SK-N-SH (cell line): ENCODE measurements around the gene TRIM44. TPM values are rescaled to one million over a fixed set of nuclear protein-coding genes. Genes with fewer than 3 reads are reported as not detected.

Experiments
- CTCF ChIA-PET: fragments of 300-600, 350-600 bp; formaldehyde crosslinking; extraction: SDS; loops from one replicate; lab custom pipeline; 2021; lab: Yijun Ruan, JAX
- POLR2A ChIA-PET: fragments of 350-600 bp; sonication (Branson Sonifier 250); formaldehyde crosslinking; extraction: SDS; loops from one replicate; lab custom pipeline; 2020; ENCODE audit warnings: antibody characterized with exemption, inconsistent platforms; lab: Yijun Ruan, JAX
- DNase-seq: peaks from one replicate; pipeline ENCODE4 v3.0.0; 2012
- H2AFZ ChIP-seq: fragments of 200-600 bp; sonication (generic); 2 replicates; pipeline ENCODE4 v1.8.1; 2016; ENCODE audit warnings: antibody characterized with exemption, mild to moderate bottlenecking, low read depth
- H3F3A ChIP-seq: fragments of 200-600 bp; sonication (generic); replicated peaks from 2 replicates; pipeline ENCODE3; 2016; ENCODE audit warnings: antibody characterized with exemption, mild to moderate bottlenecking; ENCODE audit not compliant: insufficient read depth
- H3K27ac ChIP-seq, 2 experiments: fragments of 200-500 bp in 1 of 2; fragments of 200-600 bp in 1 of 2; sonication (Bioruptor generic) in 1 of 2; sonication (generic), shearing (Covaris generic) in 1 of 2; 2 replicates each; pipeline versions ENCODE4 v1.5.1 to v1.6.1; 2014 to 2016; ENCODE audit warnings: low read depth in 2 of 2, inconsistent platforms in 1 of 2, low read length in 1 of 2, mild to moderate bottlenecking in 1 of 2, mixed read lengths in 1 of 2
- H3K27me3 ChIP-seq: fragments of 200-600 bp; sonication (generic), shearing (Covaris generic); 2 replicates; pipeline ENCODE4 v1.6.1; 2016; ENCODE audit warnings: mixed run types; ENCODE audit not compliant: insufficient read depth
- H3K36me3 ChIP-seq, 2 experiments: fragments of 200-500 bp in 1 of 2; fragments of 200-600 bp in 1 of 2; sonication (Bioruptor generic) in 1 of 2; sonication (generic) in 1 of 2; replicated peaks in 1 of 2; 2 replicates each; pipeline versions ENCODE3 to v1.5.1; 2014 to 2016; ENCODE audit warnings: low read length in 1 of 2, mild to moderate bottlenecking in 1 of 2; ENCODE audit not compliant: insufficient read depth in 2 of 2, control insufficient read depth in 1 of 2
- H3K4me1 ChIP-seq, 2 experiments: fragments of 200-500 bp in 1 of 2; fragments of 200-600 bp in 1 of 2; sonication (Bioruptor generic) in 1 of 2; sonication (generic), shearing (Covaris generic) in 1 of 2; 2 replicates each; pipeline versions ENCODE4 v1.5.1 to v1.6.1; 2014 to 2016; ENCODE audit warnings: low read depth in 1 of 2, low read length in 1 of 2, mixed run types in 1 of 2; ENCODE audit not compliant: insufficient read depth in 2 of 2, control insufficient read depth in 1 of 2
- H3K4me2 ChIP-seq: fragments of 200-600 bp; sonication (generic), shearing (Covaris generic); 2 replicates; pipeline ENCODE4 v1.6.1; 2017; ENCODE audit warnings: mixed run types
- H3K4me3 ChIP-seq, 2 experiments: fragments of 200-500 bp in 1 of 2; fragments of 200-600 bp in 1 of 2; sonication (Bioruptor generic) in 1 of 2; sonication (generic), shearing (Covaris generic) in 1 of 2; 2 replicates each; pipeline versions ENCODE4 v1.5.1 to v1.8.1; 2014 to 2016; ENCODE audit warnings: low read depth in 2 of 2, inconsistent platforms in 1 of 2, low read length in 1 of 2, mild to moderate bottlenecking in 1 of 2, mixed read lengths in 1 of 2, moderate library complexity in 1 of 2
- H3K79me2 ChIP-seq: fragments of 200-600 bp; sonication (generic); 2 replicates; pipeline ENCODE4 v1.8.1; 2017; ENCODE audit warnings: mild to moderate bottlenecking; ENCODE audit not compliant: insufficient read depth
- H3K9ac ChIP-seq: fragments of 200-600 bp; sonication (generic); 2 replicates; pipeline ENCODE4 v1.6.1; 2017; ENCODE audit warnings: mixed run types
- H3K9me2 ChIP-seq: fragments of 200-600 bp; sonication (generic); 2 replicates; pipeline ENCODE4 v1.6.1; 2017; ENCODE audit warnings: mixed run types
- H3K9me3 ChIP-seq: fragments of 200-600 bp; sonication (generic); 2 replicates; pipeline ENCODE4 v1.6.1; 2017; ENCODE audit warnings: mixed run types, mild to moderate bottlenecking, moderate library complexity
- H4K20me1 ChIP-seq: fragments of 200-600 bp; sonication (generic); 2 replicates; pipeline ENCODE4 v1.6.1; 2017; ENCODE audit warnings: mild to moderate bottlenecking, mixed run types; ENCODE audit not compliant: insufficient read depth
- CHD2 ChIP-seq: fragments of 150-350 bp; IDR thresholded peaks from 2 replicates; pipeline ENCODE4 v1.6.1; 2018; ENCODE audit warnings: low read length; ENCODE audit not compliant: partially characterized antibody
- ELF1 ChIP-seq: IDR thresholded peaks from 2 replicates; pipeline ENCODE4 v1.4.0; 2012
- EP300 ChIP-seq, 2 experiments: IDR thresholded peaks; 2 replicates each; pipeline versions ENCODE4 v1.4.0 to v1.6.1; 2012; ENCODE audit warnings: borderline replicate concordance in 1 of 2, low read depth in 1 of 2, low read length in 1 of 2
- EZH2phosphoT487 ChIP-seq: fragments of 200-600 bp; sonication (generic); IDR thresholded peaks from 2 replicates; pipeline ENCODE4 v1.6.1; 2017; ENCODE audit warnings: low read depth, mixed run types, mild to moderate bottlenecking, antibody characterized with exemption, moderate library complexity, borderline replicate concordance
- FOXJ3 ChIP-seq: sonication (generic); formaldehyde crosslinking; IDR thresholded peaks from 2 replicates; pipeline ENCODE4 v1.5.1; 2020; ENCODE audit warnings: mild to moderate bottlenecking, missing genetic modification reagents
- FOXM1 ChIP-seq: IDR thresholded peaks from 2 replicates; pipeline ENCODE4 v1.4.0; 2012; ENCODE audit warnings: low read depth, mild to moderate bottlenecking
- JUND ChIP-seq: IDR thresholded peaks from 2 replicates; pipeline ENCODE4 v1.4.0; 2012
- MEF2A ChIP-seq: IDR thresholded peaks from 2 replicates; pipeline ENCODE4 v1.4.0; 2012; ENCODE audit warnings: low read depth, borderline replicate concordance
- MXI1 ChIP-seq: IDR thresholded peaks from 2 replicates; pipeline ENCODE4 v1.6.1; 2012; ENCODE audit warnings: mild to moderate bottlenecking, low read depth, low read length, improper control_type of control experiment
- NFIC ChIP-seq: IDR thresholded peaks from 2 replicates; pipeline ENCODE4 v1.4.0; 2012; ENCODE audit warnings: borderline replicate concordance
- NRF1 ChIP-seq: IDR thresholded peaks from 2 replicates; pipeline ENCODE4 v1.6.1; 2012; ENCODE audit warnings: low read depth, mild to moderate bottlenecking, low read length
- POLR2AphosphoS5 ChIP-seq: IDR thresholded peaks from 2 replicates; pipeline ENCODE4 v1.6.1; 2012; ENCODE audit warnings: low read depth, low read length
- RXRA ChIP-seq: IDR thresholded peaks from 2 replicates; pipeline ENCODE4 v1.4.0; 2012; ENCODE audit warnings: low read depth, mild to moderate bottlenecking, borderline replicate concordance
- TAF1 ChIP-seq: IDR thresholded peaks from 2 replicates; pipeline ENCODE4 v1.6.1; 2012; ENCODE audit warnings: low read depth, mild to moderate bottlenecking, low read length, moderate library complexity, borderline replicate concordance
- TCF12 ChIP-seq: IDR thresholded peaks from 2 replicates; pipeline ENCODE4 v1.4.0; 2012
- TEAD4 ChIP-seq: IDR thresholded peaks from 2 replicates; pipeline ENCODE4 v1.4.0; 2012; ENCODE audit warnings: mild to moderate bottlenecking, borderline replicate concordance; ENCODE audit not compliant: insufficient read depth
- USF1 ChIP-seq: IDR thresholded peaks from 2 replicates; pipeline ENCODE4 v1.4.0; 2012; ENCODE audit warnings: low read depth, borderline replicate concordance
- WGBS: methylation state at CpG from one replicate; pipeline ENCODE4 v1.1.6; 2017; ENCODE audit warnings: low lambda C conversion rate; 5-methylcytosine and 5-hydroxymethylcytosine counted together
- polyA plus RNA-seq, 3 experiments: library from polyadenylated mRNA; depleted of rRNA; stranded (reverse); fragments of >200 nt; gene quantifications; 2 replicates each; pipeline ENCODE4 v1.2.3, GENCODE V29; 2012
- TF ChIP-seq, protein P1 (sequence below): IDR thresholded peaks from 2 replicates; pipeline ENCODE4 v1.6.1; 2012; ENCODE audit warnings: mild to moderate bottlenecking, low read depth, low read length, moderate library complexity

TRIM44 gene
- polyA plus RNA-seq, 1 of the 3 experiments (the other 2 are of a cell fraction): 34.1 TPM

GRCh38 chr11:35787013-35787504 lies 124.5 kb downstream of the TRIM44 start:
- WGBS: 61% methylated on average over 7 of the region's 7 CpGs
- Histone ChIP-seq H2AFZ (no peak overlapping the region), H4K20me1 (no peaks in the 10 kb centered on the region; the same call in 1 of the 2 replicates), H3K4me2 (peak overlapping the region; percentile 46; the same call in 1 of the 2 replicates), H3K9me2 (no peaks in the 10 kb centered on the region), H3K79me2 (peaks cover 5% of the 10 kb centered on the region; the same call in 1 of the 2 replicates), H3K9ac (no peak overlapping the region), H3K36me3 (peaks cover 0 to 3% of the 10 kb centered on the region in 2 experiments), H3K27me3 (no peaks in the 10 kb centered on the region), H3K4me3 (no peak overlapping the region), H3F3A (no peaks in the 10 kb centered on the region), H3K27ac (peak overlapping the region; percentile 42 to 69; a peak in 3 of 4 replicates), H3K4me1 (peaks cover 26 to 40% of the 10 kb centered on the region in 2 experiments; a peak in 3 of 4 replicates), H3K9me3 (no peaks in the 10 kb centered on the region)
- POLR2A ChIA-PET: no interaction called here
- CTCF ChIA-PET: interaction anchor here (1.0 to 1.4 kb wide), 2 partner anchors 9 to 35 kb away, joined by 3 to 7 read pairs; no protein-coding TSS in a partner anchor
- DNase-seq: peak; percentile 19
- no peak for TF ChIP-seq TEAD4
- TF ChIP-seq RXRA: no peak
- no peak for TF ChIP-seq FOXJ3
- no peak for TF ChIP-seq EZH2phosphoT487
- TF ChIP-seq EP300 (IDR thresholded peaks at IDR 0.05; ENCODE audit: borderline replicate concordance in 1 of 2, low read depth in 1 of 2, low read length in 1 of 2): 0 out of 4 replicates have a peak, but pooled peaks of 1 of the 2 experiments have one; percentile 10
- TF ChIP-seq TCF12: peak; percentile 81
- TF ChIP-seq POLR2AphosphoS5: no peak
- no peak for TF ChIP-seq NRF1
- no peak for TF ChIP-seq MXI1
- TF ChIP-seq TAF1: no peak
- TF ChIP-seq CHD2: no peak
- no peak for TF ChIP-seq NFIC
- TF ChIP-seq ELF1: no peak
- TF ChIP-seq, protein P1, sequence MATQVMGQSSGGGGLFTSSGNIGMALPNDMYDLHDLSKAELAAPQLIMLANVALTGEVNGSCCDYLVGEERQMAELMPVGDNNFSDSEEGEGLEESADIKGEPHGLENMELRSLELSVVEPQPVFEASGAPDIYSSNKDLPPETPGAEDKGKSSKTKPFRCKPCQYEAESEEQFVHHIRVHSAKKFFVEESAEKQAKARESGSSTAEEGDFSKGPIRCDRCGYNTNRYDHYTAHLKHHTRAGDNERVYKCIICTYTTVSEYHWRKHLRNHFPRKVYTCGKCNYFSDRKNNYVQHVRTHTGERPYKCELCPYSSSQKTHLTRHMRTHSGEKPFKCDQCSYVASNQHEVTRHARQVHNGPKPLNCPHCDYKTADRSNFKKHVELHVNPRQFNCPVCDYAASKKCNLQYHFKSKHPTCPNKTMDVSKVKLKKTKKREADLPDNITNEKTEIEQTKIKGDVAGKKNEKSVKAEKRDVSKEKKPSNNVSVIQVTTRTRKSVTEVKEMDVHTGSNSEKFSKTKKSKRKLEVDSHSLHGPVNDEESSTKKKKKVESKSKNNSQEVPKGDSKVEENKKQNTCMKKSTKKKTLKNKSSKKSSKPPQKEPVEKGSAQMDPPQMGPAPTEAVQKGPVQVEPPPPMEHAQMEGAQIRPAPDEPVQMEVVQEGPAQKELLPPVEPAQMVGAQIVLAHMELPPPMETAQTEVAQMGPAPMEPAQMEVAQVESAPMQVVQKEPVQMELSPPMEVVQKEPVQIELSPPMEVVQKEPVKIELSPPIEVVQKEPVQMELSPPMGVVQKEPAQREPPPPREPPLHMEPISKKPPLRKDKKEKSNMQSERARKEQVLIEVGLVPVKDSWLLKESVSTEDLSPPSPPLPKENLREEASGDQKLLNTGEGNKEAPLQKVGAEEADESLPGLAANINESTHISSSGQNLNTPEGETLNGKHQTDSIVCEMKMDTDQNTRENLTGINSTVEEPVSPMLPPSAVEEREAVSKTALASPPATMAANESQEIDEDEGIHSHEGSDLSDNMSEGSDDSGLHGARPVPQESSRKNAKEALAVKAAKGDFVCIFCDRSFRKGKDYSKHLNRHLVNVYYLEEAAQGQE: no peak

DNA sequence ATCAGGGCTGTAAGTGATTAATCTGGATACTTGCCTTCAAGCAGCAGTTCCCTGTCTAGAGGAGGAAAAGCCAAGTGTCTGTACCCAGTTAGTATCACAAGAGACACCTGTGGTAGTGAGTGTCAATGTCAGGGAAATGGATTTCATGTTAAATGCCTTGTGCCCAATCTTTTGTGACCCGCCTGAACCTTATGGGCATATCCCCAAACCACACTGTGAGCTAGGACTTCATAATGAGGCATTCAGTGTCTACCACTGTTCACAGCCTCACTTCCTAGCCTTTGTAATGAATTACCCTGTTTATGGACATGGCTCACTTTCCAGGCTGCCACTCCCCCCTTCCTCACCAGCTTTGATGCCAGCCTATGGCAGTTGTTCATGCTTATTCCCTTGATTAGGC lies 125.1 kb downstream of the TRIM44 start:
- WGBS: 90% methylated on average over 1 of the region's 1 CpG
- DNase-seq: no peak
- ChIA-PET CTCF (interaction anchor here (1.0 to 1.4 kb wide), 2 partner anchors 10 to 34 kb away, joined by 3 to 7 read pairs; no protein-coding TSS in a partner anchor), POLR2A (no interaction called here)
- H3F3A ChIP-seq: no peaks in the 10 kb centered on the region
- H3K27me3 ChIP-seq: no peaks in the 10 kb centered on the region
- H3K9me3 ChIP-seq: no peaks in the 10 kb centered on the region
- no peak overlapping the region for H3K4me2 ChIP-seq
- H3K36me3 ChIP-seq: peaks cover 0 to 3% of the 10 kb centered on the region in 2 experiments
- no peak overlapping the region for H3K9ac ChIP-seq
- H3K27ac ChIP-seq: peak overlapping the region; percentile 42 to 69; a peak in 3 of 4 replicates
- no peaks in the 10 kb centered on the region for H3K9me2 ChIP-seq
- H3K4me3 ChIP-seq: no peak overlapping the region
- peaks cover 30 to 40% of the 10 kb centered on the region in 2 experiments; a peak in 3 of 4 replicates for H3K4me1 ChIP-seq
- H3K79me2 ChIP-seq: peaks cover 5% of the 10 kb centered on the region; the same call in 1 of the 2 replicates
- H4K20me1 ChIP-seq: no peaks in the 10 kb centered on the region; the same call in 1 of the 2 replicates
- H2AFZ ChIP-seq: no peak overlapping the region
- TF ChIP-seq TCF12: no peak
- TF ChIP-seq, protein P1: no peak
- TF ChIP-seq FOXJ3: no peak
- TF ChIP-seq FOXM1: no peak
- no peak for TF ChIP-seq TEAD4
- no peak for TF ChIP-seq JUND
- no peak for TF ChIP-seq USF1
- TF ChIP-seq EP300 (IDR thresholded peaks at IDR 0.05; ENCODE audit: borderline replicate concordance in 1 of 2, low read depth in 1 of 2, low read length in 1 of 2): no peak
- no peak for TF ChIP-seq MEF2A
- no peak for TF ChIP-seq NFIC
